CD4-positive, alpha-beta memory T cell (primary cell): Measurements from ENCODE around the gene ASIC4. TPM values are rescaled to one million over a fixed set of nuclear protein-coding genes. Genes with fewer than 3 reads are reported as not detected.

ENCODE experiments used
- CTCF ChIA-PET: fragments of 350-600 bp; sonication (Branson Sonifier 250); formaldehyde crosslinking; loops from one replicate; lab custom pipeline; 2021; ENCODE audit warnings: inconsistent platforms; ENCODE audit not compliant: partially characterized antibody; lab: Charles Lee
- POLR2A ChIA-PET: fragments of 350-600 bp; sonication (Branson Sonifier 250); formaldehyde crosslinking; loops from one replicate; lab custom pipeline; 2021; ENCODE audit not compliant: partially characterized antibody; lab: Charles Lee
- DNase-seq, 5 donors: peaks; one replicate each; pipeline versions ENCODE4 v3.0.0 to v3.0.0-alpha.2; 2020 to 2022; ENCODE audit warnings: mixed read lengths in 1 of 5
- H3K27ac ChIP-seq: one replicate; pipeline ENCODE4 v1.7.0; 2013; ENCODE audit warnings: low read depth, low read length
- H3K27me3 ChIP-seq: 2 replicates; pipeline ENCODE4 v1.7.0; 2013; ENCODE audit warnings: mild to moderate bottlenecking, low read length, moderate library complexity; ENCODE audit not compliant: insufficient read depth
- H3K36me3 ChIP-seq: 2 replicates; pipeline ENCODE4 v1.7.0; 2013; ENCODE audit warnings: mild to moderate bottlenecking, low read length, moderate library complexity; ENCODE audit not compliant: insufficient read depth
- H3K4me1 ChIP-seq: 2 replicates; pipeline ENCODE4 v1.7.0; 2013; ENCODE audit warnings: mild to moderate bottlenecking, low read length, moderate library complexity; ENCODE audit not compliant: insufficient read depth
- H3K4me3 ChIP-seq, 2 donors: one replicate each; pipeline ENCODE4 v1.7.0; 2013; ENCODE audit warnings: low read length in 2 of 2, mild to moderate bottlenecking in 1 of 2
- H3K9me3 ChIP-seq, 2 donors: one replicate each; pipeline ENCODE4 v1.7.0; 2013; ENCODE audit warnings: low read length in 2 of 2, control low read depth in 1 of 2; ENCODE audit not compliant: control insufficient read depth in 1 of 2
- H3K27ac Mint-ChIP-seq, 7 donors: one replicate each; pipeline ENCODE4 v1.8.0; 2020 to 2021; ENCODE audit warnings: mixed read lengths in 7 of 7, mild to moderate bottlenecking in 6 of 7, inconsistent platforms in 3 of 7, moderate library complexity in 3 of 7
- H3K27me3 Mint-ChIP-seq, 2 donors: one replicate each; pipeline ENCODE4 v1.8.0; 2020 to 2021; ENCODE audit warnings: mixed read lengths in 2 of 2
- H3K36me3 Mint-ChIP-seq, 2 donors: one replicate each; pipeline ENCODE4 v1.8.0; 2020 to 2021; ENCODE audit warnings: mixed read lengths in 2 of 2, inconsistent platforms in 1 of 2, mild to moderate bottlenecking in 1 of 2
- H3K4me1 Mint-ChIP-seq, 4 donors: one replicate each; pipeline ENCODE4 v1.8.0; 2020 to 2021; ENCODE audit warnings: mixed read lengths in 4 of 4, mild to moderate bottlenecking in 1 of 4
- H3K4me3 Mint-ChIP-seq, 8 donors: one replicate each; pipeline ENCODE4 v1.8.0; 2020 to 2021; ENCODE audit warnings: mixed read lengths in 8 of 8, mild to moderate bottlenecking in 7 of 8, moderate library complexity in 6 of 8, inconsistent platforms in 3 of 8
- H3K9me3 Mint-ChIP-seq, 8 donors: one replicate each; pipeline ENCODE4 v1.8.0; 2020 to 2021; ENCODE audit warnings: mixed read lengths in 8 of 8, mild to moderate bottlenecking in 5 of 8, inconsistent platforms in 3 of 8, moderate library complexity in 1 of 8
- intact Hi-C: fragments of 100-400 bp; cut with micrococcal nuclease; formaldehyde crosslinking; loops from one replicate; pipeline ENCODE4 v1.15.1; 2023
- polyA plus RNA-seq, 2 donors: library from polyadenylated mRNA; unstranded; fragments of 300-500 nt; fragmentation: Illumina TruSeq; gene quantifications; one replicate each; pipeline ENCODE4 v1.2.3, GENCODE V29; 2021
- total RNA-seq, 2 experiments: library from RNA; stranded (reverse); gene quantifications; one replicate each; pipeline ENCODE4 v1.2.3, GENCODE V29; 2021

Gene ASIC4
- total and polyA plus RNA-seq, 4 experiments from 2014 or later: 0.09 to 0.22 TPM; not detected in 2

GRCh38 chr2:219545943-219546352 lies 31.7 kb downstream of the ASIC4 start:
- no peak for DNase-seq

GRCh38 chr2:219547621-219548020 lies 33.3 kb downstream of the ASIC4 start:
- Histone ChIP-seq H3K9me3 (no peaks in the 10 kb centered on the region), H3K27ac (no peak overlapping the region), H3K36me3 (no peaks in the 10 kb centered on the region), H3K27me3 (peaks cover 6% of the 10 kb centered on the region), H3K4me3 (no peak overlapping the region), H3K4me1 (peaks cover 23% of the 10 kb centered on the region)
- H3K36me3 Mint-ChIP-seq: peaks cover 0 to 8% of the 10 kb centered on the region in 2 donors
- H3K9me3 Mint-ChIP-seq: peaks cover 0 to 1% (median 0%) of the 10 kb centered on the region in 8 donors
- ChIA-PET POLR2A (no interaction called here), CTCF (interaction anchor here (2.3 kb wide), 1 partner anchor 13 kb away, joined by 20 read pairs; no protein-coding TSS in a partner anchor)
- no peak for DNase-seq
- H3K27ac Mint-ChIP-seq: no peak overlapping the region
- no peak overlapping the region for H3K4me3 Mint-ChIP-seq
- intact Hi-C loops: no loop called here
- H3K27me3 Mint-ChIP-seq: peaks cover 15 to 30% of the 10 kb centered on the region in 2 donors
- H3K4me1 Mint-ChIP-seq: peaks cover 12 to 23% (median 13%) of the 10 kb centered on the region in 4 donors

More at GRCh38 chr2:219545943-219546352, 31.7 kb downstream of the ASIC4 start:
- Mint-ChIP-seq H3K9me3 (peaks cover 0 to 1% (median 0%) of the 10 kb centered on the region in 8 donors), H3K27me3 (peaks cover 12 to 23% of the 10 kb centered on the region in 2 donors), H3K4me3 (peak overlapping the region in 2 of 8 donors; percentile 4 to 45), H3K36me3 (peaks cover 0 to 10% of the 10 kb centered on the region in 2 donors), H3K4me1 (peaks cover 16 to 33% (median 23%) of the 10 kb centered on the region in 4 donors), H3K27ac (peak overlapping the region in 1 of 7 donors; percentile 69)
- H3K27me3 ChIP-seq: no peaks in the 10 kb centered on the region
- peaks cover 21% of the 10 kb centered on the region for H3K4me1 ChIP-seq
- no peaks in the 10 kb centered on the region for H3K9me3 ChIP-seq
- no peak overlapping the region for H3K4me3 ChIP-seq
- intact Hi-C loops: no loop called here
- ChIA-PET POLR2A (no interaction called here), CTCF (interaction anchor here (8.5 kb wide), 1 partner anchor 15 kb away, joined by 73 read pairs; no protein-coding TSS in a partner anchor)
- H3K27ac ChIP-seq: no peak overlapping the region
- no peaks in the 10 kb centered on the region for H3K36me3 ChIP-seq

- Histone ChIP-seq H3K4me1 (peaks cover 25% of the 10 kb centered on the region), H3K27me3 (peaks cover 8% of the 10 kb centered on the region), H3K27ac (no peak overlapping the region), H3K4me3 (no peak overlapping the region), H3K9me3 (no peaks in the 10 kb centered on the region), H3K36me3 (no peaks in the 10 kb centered on the region)
- DNase-seq: peak in 1 of 5 donors; percentile 5
- Mint-ChIP-seq H3K27ac (no peak overlapping the region), H3K36me3 (peaks cover 0 to 7% of the 10 kb centered on the region in 2 donors), H3K4me1 (peaks cover 12 to 29% (median 16%) of the 10 kb centered on the region in 4 donors), H3K9me3 (peaks cover 0 to 3% (median 0%) of the 10 kb centered on the region in 8 donors), H3K27me3 (peaks cover 22 to 39% of the 10 kb centered on the region in 2 donors), H3K4me3 (peak overlapping the region in 1 of 8 donors; percentile 45)
- ChIA-PET CTCF (interaction anchor here (0.8 to 7.1 kb wide), 3 partner anchors 7 to 11 kb away, joined by 3 to 45 read pairs (median 20); partner anchors contain the start of genes CHPF and TMEM198), POLR2A (interaction anchor here (1.1 kb wide), 1 partner anchor 48 kb away, joined by 3 read pairs; the partner anchor contains the start of gene STK11IP)
- intact Hi-C loops: no loop called here
Observed at GRCh38 chr2:219548990-219549389, 34.7 kb downstream of the ASIC4 start.

GRCh38 chr2:219549619-219550018 lies 35.3 kb downstream of the ASIC4 start:
- H3K27ac Mint-ChIP-seq: no peak overlapping the region
- Histone ChIP-seq H3K27ac (no peak overlapping the region), H3K36me3 (no peaks in the 10 kb centered on the region), H3K9me3 (no peaks in the 10 kb centered on the region), H3K4me1 (peaks cover 19% of the 10 kb centered on the region), H3K4me3 (no peak overlapping the region), H3K27me3 (peaks cover 11% of the 10 kb centered on the region)
- H3K36me3 Mint-ChIP-seq: peaks cover 0 to 2% of the 10 kb centered on the region in 2 donors
- POLR2A ChIA-PET: interaction anchor here (1.1 kb wide), 1 partner anchor 48 kb away, joined by 3 read pairs; the partner anchor contains the start of gene STK11IP
- intact Hi-C loops: no loop called here
- CTCF ChIA-PET: interaction anchor here (2.3 to 7.1 kb wide), 2 partner anchors 8 to 11 kb away, joined by 20 to 45 read pairs; partner anchors contain the start of genes CHPF and TMEM198
- H3K9me3 Mint-ChIP-seq: peaks cover 0 to 3% (median 0%) of the 10 kb centered on the region in 8 donors
- peak overlapping the region in 1 of 8 donors; percentile 45 for H3K4me3 Mint-ChIP-seq
- peak in 1 of 5 donors; percentile 37 for DNase-seq
- H3K27me3 Mint-ChIP-seq: peaks cover 26 to 44% of the 10 kb centered on the region in 2 donors
- peaks cover 8 to 25% (median 13%) of the 10 kb centered on the region in 4 donors for H3K4me1 Mint-ChIP-seq

- H3K27me3 ChIP-seq: peaks cover 11% of the 10 kb centered on the region
- H3K4me3 ChIP-seq: peak overlapping the region; percentile 11 to 44
- POLR2A ChIA-PET: interaction anchor here (1.2 to 2.3 kb wide), 3 partner anchors 8 to 46 kb away, joined by 3 to 10 read pairs (median 9); partner anchors contain the start of genes CHPF, OBSL1, STK11IP and TMEM198
- DNase-seq: peak in 3 of 5 donors; percentile 18 to 31 (median 28)
- H3K36me3 ChIP-seq: no peaks in the 10 kb centered on the region
- H3K4me1 Mint-ChIP-seq: peaks cover 5 to 18% (median 10%) of the 10 kb centered on the region in 4 donors
- intact Hi-C loops: loop anchor here (1.0 to 2.0 kb wide), 2 partner anchors 8 to 45 kb away; partner anchors contain the start of genes CHPF and STK11IP
- H3K4me3 Mint-ChIP-seq: peak overlapping the region; percentile 51 to 86 (median 75)
- H3K9me3 ChIP-seq: no peaks in the 10 kb centered on the region
- no peak overlapping the region for H3K27ac ChIP-seq
- H3K36me3 Mint-ChIP-seq: no peaks in the 10 kb centered on the region
- H3K27me3 Mint-ChIP-seq: peaks cover 25 to 52% of the 10 kb centered on the region in 2 donors
- H3K4me1 ChIP-seq: peaks cover 18% of the 10 kb centered on the region
- H3K27ac Mint-ChIP-seq: peak overlapping the region in 4 of 7 donors; percentile 22 to 79 (median 29)
- CTCF ChIA-PET: interaction anchor here (1.6 to 7.1 kb wide), 2 partner anchors 10 kb away, joined by 9 to 45 read pairs; partner anchors contain the start of genes CHPF and TMEM198
- peaks cover 0 to 3% (median 0%) of the 10 kb centered on the region in 8 donors for H3K9me3 Mint-ChIP-seq
Observed at GRCh38 chr2:219551441-219552381, 37.4 kb downstream of the ASIC4 start.

- Mint-ChIP-seq H3K9me3 (peaks cover 0 to 3% (median 0%) of the 10 kb centered on the region in 8 donors), H3K27me3 (peaks cover 25 to 52% of the 10 kb centered on the region in 2 donors), H3K4me1 (peaks cover 5 to 18% (median 10%) of the 10 kb centered on the region in 4 donors), H3K4me3 (peak overlapping the region; percentile 51 to 86 (median 75)), H3K36me3 (no peaks in the 10 kb centered on the region), H3K27ac (peak overlapping the region in 2 of 7 donors; percentile 22 to 79)
- H3K4me3 ChIP-seq: peak overlapping the region; percentile 11 to 44
- intact Hi-C loops: loop anchor here (1.0 to 2.0 kb wide), 2 partner anchors 9 to 44 kb away; partner anchors contain the start of genes CHPF and STK11IP
- H3K27me3 ChIP-seq: peaks cover 11% of the 10 kb centered on the region
- CTCF ChIA-PET: interaction anchor here (1.2 to 7.1 kb wide), 3 partner anchors 9 to 89 kb away, joined by 3 to 45 read pairs (median 9); partner anchors contain the start of genes CHPF and TMEM198
- POLR2A ChIA-PET: interaction anchor here (1.8 to 2.3 kb wide), 2 partner anchors 9 to 45 kb away, joined by 9 to 10 read pairs; partner anchors contain the start of genes CHPF, STK11IP and TMEM198
- H3K9me3 ChIP-seq: no peaks in the 10 kb centered on the region
- no peak overlapping the region for H3K27ac ChIP-seq
- H3K36me3 ChIP-seq: no peaks in the 10 kb centered on the region
- peak; percentile 70 to 79 (median 76) for DNase-seq
- H3K4me1 ChIP-seq: peaks cover 18% of the 10 kb centered on the region
Observed at GRCh38 chr2:219552382-219553167, 38.3 kb downstream of the ASIC4 start.
